Activated CD8-positive, alpha-beta memory T cell treated with anti-CD3 and anti-CD28 coated beads for 48 hours (primary cell): ENCODE data around the gene DENND5B.
"Not testable (repeated sequence)": the region's sequence is repeated elsewhere in the genome, so short reads cannot be mapped to it uniquely, and the experiment has no call there.

Experiments used
- DNase-seq, 3 experiments: peaks; one replicate each; pipeline ENCODE4 v3.0.0-alpha.2; 2020; ENCODE audit warnings: low read depth in 2 of 3, low spot score in 2 of 3

The DENND5B gene

GRCh38 chr12:31507966-31508365 is 83.0 kb downstream of the DENND5B start:
- DNase-seq = no peak

- DNase-seq = no peak
Measured at GRCh38 chr12:31506515-31507306, 84.2 kb downstream of the DENND5B start.

- DNase-seq = no peak
Measured at GRCh38 chr12:31504625-31505222, 86.2 kb downstream of the DENND5B start.

- not testable (repeated sequence) for DNase-seq
Measured at GRCh38 chr12:31501014-31501413, 89.9 kb downstream of the DENND5B start.

- DNase-seq = no peak
Measured at GRCh38 chr12:31499567-31499966, 91.4 kb downstream of the DENND5B start.

- DNase-seq = no peak
Measured at GRCh38 chr12:31498424-31498823, 92.5 kb downstream of the DENND5B start.

GRCh38 chr12:31496257-31496656 is 94.7 kb downstream of the DENND5B start:
- DNase-seq = no peak

GRCh38 chr12:31494455-31494854 is 96.5 kb downstream of the DENND5B start:
- no peak for DNase-seq

GRCh38 chr12:31492599-31493196 is 98.2 kb downstream of the DENND5B start:
- no peak for DNase-seq

GRCh38 chr12:31491841-31492598 is 98.9 kb downstream of the DENND5B start:
- no peak for DNase-seq

GRCh38 chr12:31491241-31491794 is 99.6 kb downstream of the DENND5B start:
- DNase-seq = no peak

- no peak for DNase-seq
Measured at GRCh38 chr12:31488737-31489338, 102.1 kb downstream of the DENND5B start.

GRCh38 chr12:31485571-31485970 is 105.4 kb downstream of the DENND5B start:
- no peak for DNase-seq

- DNase-seq = no peak
Measured at GRCh38 chr12:31482816-31483215, 108.1 kb downstream of the DENND5B start.

- no peak for DNase-seq
Measured at GRCh38 chr12:31481415-31481814, 109.5 kb downstream of the DENND5B start.

GRCh38 chr12:31479516-31480210 is 111.3 kb downstream of the DENND5B start:
- DNase-seq = no peak

- no peak for DNase-seq
Measured at GRCh38 chr12:31478898-31479297, 112.0 kb downstream of the DENND5B start.

- DNase-seq = no peak
Measured at GRCh38 chr12:31478425-31478824, 112.5 kb downstream of the DENND5B start.

- no peak for DNase-seq
Measured at GRCh38 chr12:31477687-31478086, 113.2 kb downstream of the DENND5B start.

GRCh38 chr12:31476437-31476836 is 114.5 kb downstream of the DENND5B start:
- no peak for DNase-seq
